RWPE1 (cell line): ENCODE results near the gene BLVRB.

Experiments used
- CTCF ChIA-PET: fragments of 350-600 bp; sonication (Branson Sonifier 250); formaldehyde crosslinking; extraction: SDS; loops from one replicate; lab custom pipeline; 2021; lab: Yijun Ruan, JAX
- POLR2A ChIA-PET: fragments of 400-600 bp; formaldehyde crosslinking; extraction: SDS; loops from one replicate; lab custom pipeline; 2020; ENCODE audit warnings: antibody characterized with exemption; ENCODE audit not compliant: low non-redundant PET; lab: Yijun Ruan, JAX
- DNase-seq: peaks from one replicate; pipeline ENCODE4 v3.0.0; 2012; ENCODE audit warnings: low spot score
- H3K27ac ChIP-seq: fragments of 450-650 bp; 2 replicates; pipeline ENCODE4 v1.5.1; 2017
- CTCF ChIP-seq: fragments of 450-650 bp; conservative IDR thresholded peaks from 2 replicates; pipeline ENCODE4 v1.5.1; 2017; ENCODE audit warnings: low read depth, mild to moderate bottlenecking

BLVRB gene

DNA sequence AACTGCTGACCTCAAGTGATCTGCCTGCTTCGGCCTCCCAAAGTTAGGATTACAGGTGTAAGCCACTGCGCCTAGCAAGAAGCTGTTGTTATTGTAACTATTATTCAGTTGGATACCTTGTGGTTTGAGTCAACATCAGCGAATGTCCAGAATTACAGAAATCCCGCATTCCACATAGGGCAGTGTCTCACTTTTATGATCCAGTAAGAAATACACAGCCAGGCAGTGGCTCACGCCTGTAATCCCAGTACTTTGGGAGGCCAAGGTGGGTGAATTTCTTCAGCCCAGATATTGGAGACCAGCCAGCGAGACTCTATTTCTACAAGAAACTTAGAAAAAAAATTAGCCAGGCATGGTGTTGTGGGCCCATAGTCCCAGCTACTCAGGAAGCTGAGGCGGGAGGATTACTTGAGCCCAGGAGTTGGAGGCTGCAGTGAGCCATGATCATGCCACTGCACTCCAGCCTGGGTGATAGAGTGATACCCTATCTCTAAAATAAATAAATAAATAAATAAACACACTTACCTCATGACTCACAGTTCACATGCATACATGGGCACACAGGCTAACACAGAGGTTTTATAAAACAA lies 45.1 kb upstream of the BLVRB start:
- no peak for TF ChIP-seq CTCF
- DNase-seq = no peak
- ChIA-PET POLR2A (no interaction called here), CTCF (no interaction called here)
- no peak overlapping the region for H3K27ac ChIP-seq

DNA sequence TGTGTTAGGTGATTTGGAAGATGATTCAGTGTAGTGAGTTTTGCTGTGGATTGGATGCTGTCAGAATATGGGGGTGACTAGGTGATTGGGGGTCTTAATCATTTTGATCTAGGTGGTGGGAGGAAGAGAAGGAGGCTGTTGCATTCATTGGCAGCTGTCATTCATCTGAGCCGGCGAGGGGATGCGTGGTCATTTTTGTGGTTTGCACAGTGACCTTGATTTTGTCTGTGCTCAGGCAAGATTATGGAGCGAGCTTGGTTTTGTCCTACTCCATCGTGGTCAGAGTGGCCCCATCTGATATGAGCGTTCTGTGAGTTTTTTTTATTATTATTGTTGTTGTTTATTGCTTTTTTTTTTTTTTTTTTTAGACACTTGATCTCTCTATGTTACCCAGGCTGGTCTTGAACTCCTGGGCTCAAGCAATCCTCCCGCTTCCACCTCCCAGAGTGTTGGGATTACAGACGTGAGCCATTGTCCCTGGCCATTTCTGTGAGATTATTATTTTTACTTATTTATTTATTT lies 43.3 kb upstream of the BLVRB start:
- H3K27ac ChIP-seq = no peak overlapping the region
- TF ChIP-seq CTCF = no peak
- ChIA-PET CTCF (no interaction called here), POLR2A (no interaction called here)
- DNase-seq = no peak

- CTCF ChIA-PET = interaction anchor here (0.6 kb wide), 1 partner anchor 93 kb away, joined by 6 read pairs; no protein-coding TSS in a partner anchor
- no peak for TF ChIP-seq CTCF
- no peak overlapping the region for H3K27ac ChIP-seq
- POLR2A ChIA-PET = no interaction called here
- DNase-seq = no peak
Observed at GRCh38 chr19:40507892-40508291, 42.3 kb upstream of the BLVRB start.

DNA sequence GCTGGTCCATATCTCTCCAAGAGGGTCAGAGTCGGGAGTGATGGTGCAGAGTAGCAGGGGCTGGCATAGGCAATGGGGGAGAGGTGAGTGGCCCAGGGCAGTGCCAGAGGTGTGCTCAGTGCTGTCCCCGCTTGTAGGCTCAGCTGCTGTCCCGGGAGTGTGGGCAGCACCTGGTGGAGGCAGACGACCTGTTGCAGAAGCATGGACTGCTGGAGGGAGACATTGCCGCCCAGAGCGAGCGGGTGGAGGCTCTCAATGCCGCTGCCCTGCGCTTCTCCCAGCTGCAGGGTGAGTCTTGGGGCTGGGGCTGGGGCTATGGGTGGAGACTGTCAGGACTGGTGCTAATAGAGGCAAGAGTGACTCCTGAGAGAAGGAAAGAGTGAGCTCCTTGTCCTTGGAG lies 40.6 kb upstream of the BLVRB start:
- TF ChIP-seq CTCF = no peak
- no peak for DNase-seq
- CTCF ChIA-PET = no interaction called here
- POLR2A ChIA-PET = no interaction called here
- H3K27ac ChIP-seq = no peak overlapping the region

GRCh38 chr19:40503320-40503695 lies 37.8 kb upstream of the BLVRB start:
- no peak for DNase-seq
- no peak overlapping the region for H3K27ac ChIP-seq
- no peak for TF ChIP-seq CTCF
- ChIA-PET POLR2A (no interaction called here), CTCF (no interaction called here)

DNA sequence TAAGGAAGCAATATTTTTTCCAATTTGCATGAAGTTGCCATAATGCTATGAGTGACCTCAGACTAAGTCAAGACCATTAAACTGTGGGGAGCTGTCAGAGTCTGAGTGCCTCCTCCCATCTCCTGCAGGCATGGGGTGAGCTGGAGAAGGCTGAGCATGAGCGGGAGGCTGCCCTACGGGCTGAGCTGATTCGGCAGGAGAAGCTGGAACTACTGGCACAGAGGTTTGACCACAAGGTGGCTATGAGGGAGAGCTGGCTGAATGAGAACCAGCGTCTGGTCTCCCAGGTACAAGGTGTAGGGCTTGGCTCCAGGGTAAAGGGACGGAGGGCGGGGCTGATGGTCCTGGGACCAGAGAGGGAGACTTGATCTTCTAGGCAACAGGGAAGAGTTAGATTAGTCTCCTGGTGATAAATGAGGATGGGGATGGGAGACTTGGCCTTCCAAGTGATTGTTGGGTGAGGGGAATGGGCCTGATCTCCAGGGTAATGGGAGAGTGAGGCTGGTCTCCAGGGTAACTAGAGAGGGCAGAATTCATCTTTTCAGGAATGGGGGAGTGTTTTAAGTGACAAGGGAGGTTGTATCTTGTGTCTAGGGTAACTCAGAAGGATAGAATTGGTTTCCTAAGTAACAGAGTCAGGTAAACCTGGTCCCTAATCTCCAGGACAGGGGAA lies 37.2 kb upstream of the BLVRB start:
- ChIA-PET CTCF (interaction anchor here (0.6 to 1.0 kb wide), 2 partner anchors 10 to 47 kb away, joined by 3 to 5 read pairs; no protein-coding TSS in a partner anchor), POLR2A (no interaction called here)
- TF ChIP-seq CTCF = no peak
- no peak for DNase-seq
- H3K27ac ChIP-seq = no peak overlapping the region
